C4-2B (cell line): ENCODE data around the gene PNPLA8.

Source experiments
- H3K27ac ChIP-seq: fragments of 450-650 bp; 2 replicates; pipeline ENCODE4 v1.5.1; 2017
- ZFX ChIP-seq: fragments of 450-650 bp; IDR thresholded peaks from 2 replicates; pipeline ENCODE4 v1.6.1; 2017
- TF ChIP-seq, protein P1 (sequence below): fragments of 450-650 bp; conservative IDR thresholded peaks from 2 replicates; pipeline ENCODE4 v1.5.1; 2017; ENCODE audit warnings: mild to moderate bottlenecking

The PNPLA8 gene

DNA sequence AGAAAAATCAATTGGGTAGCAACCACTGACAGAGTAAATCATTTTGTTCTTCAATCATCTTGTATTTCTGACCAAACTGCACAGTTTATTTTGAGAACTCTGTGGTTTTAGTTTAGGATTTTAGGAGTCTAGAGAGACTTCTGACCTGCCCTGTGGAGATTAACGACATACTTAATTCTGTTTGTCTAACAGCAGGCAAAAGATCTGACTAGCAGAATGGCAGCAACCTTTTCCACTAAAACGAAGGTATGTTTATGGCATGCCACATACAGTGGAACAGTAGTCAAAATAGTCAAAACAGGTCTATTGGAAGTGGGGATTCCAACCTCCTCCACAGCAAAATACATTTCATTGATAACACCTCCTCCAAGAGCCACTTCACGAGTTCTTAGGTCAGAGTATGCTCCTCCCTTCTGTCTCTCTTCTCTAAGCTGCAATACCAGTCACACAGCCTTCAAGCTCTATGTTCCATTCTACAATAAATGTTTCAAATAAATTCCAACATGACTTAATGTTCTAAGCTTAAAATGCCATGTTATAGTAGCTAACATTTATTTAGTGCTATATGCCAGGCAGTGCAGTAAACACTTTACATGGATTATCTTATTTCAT is 104.1 kb downstream of the PNPLA8 start:
- no peak overlapping the region for H3K27ac ChIP-seq
- TF ChIP-seq, protein P1, sequence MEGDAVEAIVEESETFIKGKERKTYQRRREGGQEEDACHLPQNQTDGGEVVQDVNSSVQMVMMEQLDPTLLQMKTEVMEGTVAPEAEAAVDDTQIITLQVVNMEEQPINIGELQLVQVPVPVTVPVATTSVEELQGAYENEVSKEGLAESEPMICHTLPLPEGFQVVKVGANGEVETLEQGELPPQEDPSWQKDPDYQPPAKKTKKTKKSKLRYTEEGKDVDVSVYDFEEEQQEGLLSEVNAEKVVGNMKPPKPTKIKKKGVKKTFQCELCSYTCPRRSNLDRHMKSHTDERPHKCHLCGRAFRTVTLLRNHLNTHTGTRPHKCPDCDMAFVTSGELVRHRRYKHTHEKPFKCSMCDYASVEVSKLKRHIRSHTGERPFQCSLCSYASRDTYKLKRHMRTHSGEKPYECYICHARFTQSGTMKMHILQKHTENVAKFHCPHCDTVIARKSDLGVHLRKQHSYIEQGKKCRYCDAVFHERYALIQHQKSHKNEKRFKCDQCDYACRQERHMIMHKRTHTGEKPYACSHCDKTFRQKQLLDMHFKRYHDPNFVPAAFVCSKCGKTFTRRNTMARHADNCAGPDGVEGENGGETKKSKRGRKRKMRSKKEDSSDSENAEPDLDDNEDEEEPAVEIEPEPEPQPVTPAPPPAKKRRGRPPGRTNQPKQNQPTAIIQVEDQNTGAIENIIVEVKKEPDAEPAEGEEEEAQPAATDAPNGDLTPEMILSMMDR, result no peak
- TF ChIP-seq ZFX, result no peak
